Activated CD4-positive, CD25-positive, alpha-beta regulatory T cell (primary cell): ENCODE results near the gene PTTG1IP.
A peak's percentile ranks its signal among the peaks of the same experiment; 100 is the strongest.

Source experiments
- DNase-seq, 4 experiments: peaks; one replicate each; lab custom pipeline; 2025; lab: John Stamatoyannopoulos, UW

The PTTG1IP gene

GRCh38 chr21:44801468-44802395 is 71.8 kb downstream of the PTTG1IP start, which contains the start of gene UBE2G2:
TSS of gene UBE2G2 (minus strand) at chr21:44801820. CDS start at chr21:44801748, 72 bp downstream.
- peak; percentile 70 to 79 (median 74) for DNase-seq

- DNase-seq: no peak
These were observed 72.5 kb downstream of the PTTG1IP start for GRCh38 chr21:44800971-44801467.

GRCh38 chr21:44800103-44800502 is 73.4 kb downstream of the PTTG1IP start:
- no peak for DNase-seq

- no peak for DNase-seq
These were observed 73.8 kb downstream of the PTTG1IP start for GRCh38 chr21:44799646-44800045.
